C4-2B (cell line): ENCODE measurements around the gene BMF.

ENCODE experiments used
- ZFX ChIP-seq: fragments of 450-650 bp; IDR thresholded peaks from 2 replicates; pipeline ENCODE4 v1.6.1; 2017
- TF ChIP-seq, protein P1 (sequence below): fragments of 450-650 bp; conservative IDR thresholded peaks from 2 replicates; pipeline ENCODE4 v1.5.1; 2017; ENCODE audit warnings: mild to moderate bottlenecking

DNA sequence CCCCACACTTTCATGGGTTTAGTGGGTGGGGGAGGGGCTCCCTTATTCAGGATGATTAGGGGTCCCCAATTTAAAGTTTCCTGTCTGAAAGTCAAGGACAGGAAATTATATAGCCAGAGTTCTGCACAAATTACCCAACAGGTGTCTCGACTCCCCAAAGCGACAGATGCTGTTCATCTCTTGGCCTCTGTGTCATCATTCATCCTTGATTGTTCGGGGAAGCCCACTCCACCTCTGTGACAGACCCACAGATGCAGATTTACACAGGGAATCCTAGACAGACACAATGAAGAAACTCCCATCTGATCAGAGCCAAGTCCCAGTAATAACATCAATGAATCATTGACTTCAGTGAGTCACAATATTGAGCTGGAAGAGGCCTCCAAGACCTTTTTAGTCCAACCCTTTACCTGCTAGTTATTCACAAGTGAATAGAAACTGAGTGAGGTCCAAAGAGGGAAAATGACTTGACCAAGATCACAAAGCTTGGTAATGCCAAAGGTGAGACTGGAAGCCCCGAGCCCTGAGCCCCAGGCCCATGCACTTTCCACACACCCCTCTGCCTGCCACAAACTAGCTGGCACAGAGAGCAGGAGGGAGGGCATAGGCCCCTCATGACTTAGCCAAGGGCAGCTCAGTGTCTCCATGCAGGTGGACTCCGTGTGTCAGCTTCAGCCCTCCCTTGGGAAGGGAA, 61.8 kb downstream of the BMF start:
- TF ChIP-seq, protein P1, sequence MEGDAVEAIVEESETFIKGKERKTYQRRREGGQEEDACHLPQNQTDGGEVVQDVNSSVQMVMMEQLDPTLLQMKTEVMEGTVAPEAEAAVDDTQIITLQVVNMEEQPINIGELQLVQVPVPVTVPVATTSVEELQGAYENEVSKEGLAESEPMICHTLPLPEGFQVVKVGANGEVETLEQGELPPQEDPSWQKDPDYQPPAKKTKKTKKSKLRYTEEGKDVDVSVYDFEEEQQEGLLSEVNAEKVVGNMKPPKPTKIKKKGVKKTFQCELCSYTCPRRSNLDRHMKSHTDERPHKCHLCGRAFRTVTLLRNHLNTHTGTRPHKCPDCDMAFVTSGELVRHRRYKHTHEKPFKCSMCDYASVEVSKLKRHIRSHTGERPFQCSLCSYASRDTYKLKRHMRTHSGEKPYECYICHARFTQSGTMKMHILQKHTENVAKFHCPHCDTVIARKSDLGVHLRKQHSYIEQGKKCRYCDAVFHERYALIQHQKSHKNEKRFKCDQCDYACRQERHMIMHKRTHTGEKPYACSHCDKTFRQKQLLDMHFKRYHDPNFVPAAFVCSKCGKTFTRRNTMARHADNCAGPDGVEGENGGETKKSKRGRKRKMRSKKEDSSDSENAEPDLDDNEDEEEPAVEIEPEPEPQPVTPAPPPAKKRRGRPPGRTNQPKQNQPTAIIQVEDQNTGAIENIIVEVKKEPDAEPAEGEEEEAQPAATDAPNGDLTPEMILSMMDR: no peak
- no peak for TF ChIP-seq ZFX
